ENCODE results near the gene IZUMO1. TPM values are rescaled to one million over a fixed set of nuclear protein-coding genes. Genes with fewer than 3 reads are reported as not detected.

IZUMO1 gene
- total RNA-seq, 1 donor from 2014 or later, result not detected

- no peak within 1 kb of the TSS for H3K27ac ChIP-seq (ENCODE audit: low read depth, low read length)
- no peaks in the 10 kb centered on the region for H3K36me3 ChIP-seq (ENCODE audit: insufficient read depth, low read length)
- Mint-ChIP-seq H3K4me1 (ENCODE audit: low read depth, unreplicated experiment) (peaks cover 3% of the 10 kb centered on the region), H3K36me3 (ENCODE audit: low read depth, unreplicated experiment) (no peaks in the 10 kb centered on the region), H3K4me3 (ENCODE audit: unreplicated experiment) (no peak within 1 kb of the TSS), H3K27me3 (ENCODE audit: low read depth, unreplicated experiment) (peaks cover 36% of the 10 kb centered on the region), H3K9me3 (ENCODE audit: unreplicated experiment) (no peaks in the 10 kb centered on the region), H3K27ac (ENCODE audit: unreplicated experiment) (peak within 1 kb of the TSS; percentile 81)
- H3K9me3 ChIP-seq (ENCODE audit: insufficient read depth, low read depth, low read length), result no peaks in the 10 kb centered on the region
- no peak within 1 kb of the TSS for H3K4me2 ChIP-seq (ENCODE audit: low read length)
- FAIRE-seq (no peak), DNase-seq (ENCODE audit: low read depth) (no peak)
- H3K27me3 ChIP-seq (ENCODE audit: insufficient read depth, low read length), result peaks cover 20% of the 10 kb centered on the region
- H3K4me3 ChIP-seq (ENCODE audit: insufficient read depth, low read depth, low read length), result no peak within 1 kb of the TSS
- no peaks in the 10 kb centered on the region for H3K79me2 ChIP-seq (ENCODE audit: insufficient read depth, low read length)
- H2AFZ ChIP-seq (ENCODE audit: low read depth, low read length), result no peak within 1 kb of the TSS
- peaks cover 9% of the 10 kb centered on the region for H3K4me1 ChIP-seq (ENCODE audit: insufficient read depth, low read length)
- TF ChIP-seq CTCF (IDR thresholded peaks at IDR 0.05; ENCODE audit: insufficient read depth, low read depth, low read length) (no peak), EZH2 (IDR thresholded peaks at IDR 0.05; ENCODE audit: insufficient read depth, low read length) (no peak)
- H3K9ac ChIP-seq (ENCODE audit: low read length), result no peak within 1 kb of the TSS
- H4K20me1 ChIP-seq (ENCODE audit: insufficient read depth, low read length), result no peaks in the 10 kb centered on the region
Measured at GRCh38 chr19:48755084-48755641, 8.5 kb upstream of the IZUMO1 start, which contains the start of gene FGF21. Gene FGF21, plus strand, starts transcription at chr19:48755524. Its CDS starts 713 bp downstream, at chr19:48756237.

GRCh38 chr19:48752496-48753365 is 6.0 kb upstream of the IZUMO1 start, which contains the start of gene FUT1:
Gene FUT1, minus strand, starts transcription at chr19:48752641. Its CDS starts 1,360 bp downstream, at chr19:48751281.
- no peak within 1 kb of the TSS for H3K9ac ChIP-seq (ENCODE audit: low read length)
- H4K20me1 ChIP-seq (ENCODE audit: insufficient read depth, low read length), result no peaks in the 10 kb centered on the region
- H3K4me1 ChIP-seq (ENCODE audit: insufficient read depth, low read length), result peaks cover 9% of the 10 kb centered on the region
- peak within 1 kb of the TSS; percentile 58 for H2AFZ ChIP-seq (ENCODE audit: low read depth, low read length)
- no peak within 1 kb of the TSS for H3K27ac ChIP-seq (ENCODE audit: low read depth, low read length)
- peak within 1 kb of the TSS; percentile 81 for H3K4me2 ChIP-seq (ENCODE audit: low read length)
- peak within 1 kb of the TSS; percentile 33 for H3K4me3 ChIP-seq (ENCODE audit: insufficient read depth, low read depth, low read length)
- DNase-seq (ENCODE audit: low read depth) (no peak), FAIRE-seq (no peak)
- H3K4me3 Mint-ChIP-seq (ENCODE audit: unreplicated experiment), result peak within 1 kb of the TSS; percentile 75
- H3K9me3 ChIP-seq (ENCODE audit: insufficient read depth, low read depth, low read length), result no peaks in the 10 kb centered on the region
- no peaks in the 10 kb centered on the region for H3K36me3 ChIP-seq (ENCODE audit: insufficient read depth, low read length)
- peaks cover 32% of the 10 kb centered on the region for H3K27me3 Mint-ChIP-seq (ENCODE audit: low read depth, unreplicated experiment)
- H3K4me1 Mint-ChIP-seq (ENCODE audit: low read depth, unreplicated experiment), result peaks cover 3% of the 10 kb centered on the region
- H3K36me3 Mint-ChIP-seq (ENCODE audit: low read depth, unreplicated experiment), result no peaks in the 10 kb centered on the region
- TF ChIP-seq EZH2 (IDR thresholded peaks at IDR 0.05; ENCODE audit: insufficient read depth, low read length), result peak; percentile 97
- no peak for TF ChIP-seq CTCF (IDR thresholded peaks at IDR 0.05; ENCODE audit: insufficient read depth, low read depth, low read length)
- H3K27ac Mint-ChIP-seq (ENCODE audit: unreplicated experiment), result no peak within 1 kb of the TSS
- no peaks in the 10 kb centered on the region for H3K79me2 ChIP-seq (ENCODE audit: insufficient read depth, low read length)
- H3K27me3 ChIP-seq (ENCODE audit: insufficient read depth, low read length), result peaks cover 21% of the 10 kb centered on the region
- H3K9me3 Mint-ChIP-seq (ENCODE audit: unreplicated experiment), result no peaks in the 10 kb centered on the region

Data from astrocyte (in vitro differentiated cells and primary cell).